HFFc6 (cell line): ENCODE results near the gene C1QC. TPM values are rescaled to one million over a fixed set of nuclear protein-coding genes. Genes with fewer than 3 reads are reported as not detected.
"Not testable (repeated sequence)": the region's sequence is repeated elsewhere in the genome, so short reads cannot be mapped to it uniquely, and the experiment has no call there.

Source experiments
- DNase-seq: peaks from one replicate; pipeline ENCODE4 v3.0.0-alpha.2; 2018
- H3K27ac Mint-ChIP-seq: 2 replicates; pipeline ENCODE4 v1.8.0; 2020; ENCODE audit warnings: mild to moderate bottlenecking, mixed read lengths
- H3K27me3 Mint-ChIP-seq: 2 replicates; pipeline ENCODE4 v1.8.0; 2021; ENCODE audit warnings: mild to moderate bottlenecking, moderate library complexity, mixed read lengths; ENCODE audit not compliant: insufficient read depth
- H3K36me3 Mint-ChIP-seq: 2 replicates; pipeline ENCODE4 v1.8.0; 2021; ENCODE audit warnings: low read depth, mixed read lengths
- H3K4me1 Mint-ChIP-seq: 2 replicates; pipeline ENCODE4 v1.8.0; 2020; ENCODE audit warnings: low read depth, mixed read lengths
- H3K4me3 Mint-ChIP-seq: 2 replicates; pipeline ENCODE4 v1.8.0; 2020; ENCODE audit warnings: mild to moderate bottlenecking, moderate library complexity, mixed read lengths
- H3K9me3 Mint-ChIP-seq: 2 replicates; pipeline ENCODE4 v1.8.0; 2020; ENCODE audit warnings: mild to moderate bottlenecking, mixed read lengths
- CTCF ChIP-seq: fragments of 200-600 bp; sonication (generic); IDR thresholded peaks from 2 replicates; pipeline ENCODE4 v1.5.0; 2021; ENCODE audit warnings: antibody characterized with exemption, mild to moderate bottlenecking
- total RNA-seq, 6 experiments: library from RNA; stranded (reverse); fragmentation: NEBNext Ultra II Directional; extraction: Animal tissue kit (Norgen Biotek cat#: 25700); gene quantifications; 2 replicates in 1 of 6; 3 replicates in 5 of 6; pipeline ENCODE4 v1.2.3, GENCODE V29; 2021

C1QC gene
- total RNA-seq, 6 experiments from 2014 or later: not detected

DNA sequence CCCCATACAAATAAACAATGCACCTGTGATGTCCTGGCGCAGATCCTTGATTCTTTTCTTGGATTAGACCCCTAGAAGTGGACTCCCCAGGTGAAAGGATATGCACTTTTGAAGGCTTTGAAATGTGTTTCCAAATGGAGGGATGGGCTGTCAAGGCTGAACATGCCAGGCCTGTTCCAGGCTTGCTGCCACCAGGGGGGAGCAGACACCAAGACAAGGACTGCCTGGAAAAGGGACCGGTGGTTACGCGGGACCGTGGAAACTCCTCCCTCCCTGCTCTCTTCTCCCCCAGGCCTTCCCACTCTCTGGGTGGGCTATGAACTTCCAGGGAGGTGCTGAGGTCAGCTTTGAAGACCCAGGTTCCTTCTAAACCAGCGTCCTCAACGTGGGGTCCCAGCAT, 22.3 kb downstream of the C1QC start:
- Mint-ChIP-seq H3K27ac (no peak overlapping the region), H3K36me3 (no peaks in the 10 kb centered on the region), H3K4me1 (no peaks in the 10 kb centered on the region), H3K27me3 (peaks cover 62% of the 10 kb centered on the region), H3K9me3 (no peaks in the 10 kb centered on the region), H3K4me3 (no peak overlapping the region)
- peak; percentile 26 for DNase-seq
- peak; percentile 77 for TF ChIP-seq CTCF

DNA sequence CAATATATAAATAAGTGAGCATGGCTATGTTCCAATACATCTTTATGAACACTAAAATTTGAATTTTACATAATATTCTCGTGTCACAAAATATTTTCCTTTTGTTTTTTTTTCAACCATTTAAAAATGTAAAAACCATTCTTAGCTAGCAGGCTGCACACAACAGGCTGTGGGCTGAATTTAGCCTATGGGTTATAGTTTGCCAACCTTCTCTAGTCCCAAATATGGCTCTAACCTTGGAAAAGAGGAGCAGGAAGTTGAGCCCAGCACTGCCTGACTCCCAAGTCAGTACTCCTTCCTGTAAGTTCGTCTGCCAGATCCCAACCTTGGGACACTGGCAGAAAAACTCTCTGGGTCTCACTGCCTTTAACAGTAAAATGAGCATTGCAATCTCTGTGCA, 23.0 kb downstream of the C1QC start:
- H3K4me3 Mint-ChIP-seq: no peak overlapping the region
- H3K27me3 Mint-ChIP-seq: peaks cover 61% of the 10 kb centered on the region
- no peaks in the 10 kb centered on the region for H3K4me1 Mint-ChIP-seq
- TF ChIP-seq CTCF: no peak
- H3K36me3 Mint-ChIP-seq: no peaks in the 10 kb centered on the region
- DNase-seq: no peak
- H3K27ac Mint-ChIP-seq: no peak overlapping the region
- H3K9me3 Mint-ChIP-seq: no peaks in the 10 kb centered on the region

DNA sequence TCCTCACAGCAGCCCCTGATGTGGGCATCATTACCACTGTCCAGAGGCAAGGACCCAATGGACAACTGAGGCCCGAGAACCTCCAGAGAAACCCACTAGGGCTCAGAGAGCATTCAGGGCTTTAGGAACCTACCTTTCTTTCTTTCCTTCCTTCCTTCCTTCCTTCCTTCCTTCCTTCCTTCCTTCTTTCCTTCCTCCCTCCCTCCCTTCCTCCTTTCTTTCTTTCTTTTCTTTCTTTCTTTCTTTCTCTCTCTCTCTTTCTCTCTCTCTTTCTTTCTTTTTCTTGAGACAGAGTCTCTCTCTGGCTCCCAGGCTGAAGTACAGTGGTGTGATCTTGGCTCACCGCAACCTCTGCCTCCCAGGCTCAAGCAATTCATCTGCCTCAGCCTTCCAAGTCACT, 25.4 kb downstream of the C1QC start:
- not testable (repeated sequence) for H3K27ac Mint-ChIP-seq, H3K4me3 Mint-ChIP-seq, DNase-seq, H3K9me3 Mint-ChIP-seq, H3K4me1 Mint-ChIP-seq, H3K36me3 Mint-ChIP-seq
- peaks cover 45% of the 10 kb centered on the region for H3K27me3 Mint-ChIP-seq

- no peak for DNase-seq
- Mint-ChIP-seq H3K4me1 (peaks cover 13% of the 10 kb centered on the region; the same call in 1 of the 2 replicates), H3K36me3 (no peaks in the 10 kb centered on the region), H3K4me3 (no peak overlapping the region), H3K27ac (no peak overlapping the region), H3K9me3 (no peaks in the 10 kb centered on the region), H3K27me3 (peaks cover 41% of the 10 kb centered on the region)
- no peak for TF ChIP-seq CTCF
These were observed 27.0 kb downstream of the C1QC start for GRCh38 chr1:22670352-22670975.

DNA sequence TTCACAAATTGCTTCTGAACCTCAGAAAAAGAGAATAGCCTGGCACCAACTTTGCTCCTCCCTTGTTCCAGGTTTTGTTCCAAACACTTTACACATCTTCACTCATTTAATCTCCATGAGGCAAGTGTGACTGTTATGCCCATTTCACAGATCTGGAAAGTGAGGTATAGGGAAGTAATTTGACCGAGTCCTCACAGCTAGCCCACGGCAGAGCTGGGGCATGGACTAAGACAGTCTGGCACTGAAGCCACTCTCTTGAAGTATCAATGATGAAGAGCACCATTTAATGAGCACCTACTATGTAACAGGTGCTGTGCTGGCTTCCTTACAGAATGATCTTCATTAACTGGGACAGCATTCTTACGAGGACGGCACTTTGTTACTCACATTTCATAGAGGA, 28.6 kb downstream of the C1QC start:
- H3K4me1 Mint-ChIP-seq: peaks cover 13% of the 10 kb centered on the region; the same call in 1 of the 2 replicates
- no peaks in the 10 kb centered on the region for H3K36me3 Mint-ChIP-seq
- no peak overlapping the region for H3K4me3 Mint-ChIP-seq
- no peak overlapping the region for H3K27ac Mint-ChIP-seq
- no peak for TF ChIP-seq CTCF
- H3K9me3 Mint-ChIP-seq: no peaks in the 10 kb centered on the region
- no peak for DNase-seq
- peaks cover 38% of the 10 kb centered on the region for H3K27me3 Mint-ChIP-seq

DNA sequence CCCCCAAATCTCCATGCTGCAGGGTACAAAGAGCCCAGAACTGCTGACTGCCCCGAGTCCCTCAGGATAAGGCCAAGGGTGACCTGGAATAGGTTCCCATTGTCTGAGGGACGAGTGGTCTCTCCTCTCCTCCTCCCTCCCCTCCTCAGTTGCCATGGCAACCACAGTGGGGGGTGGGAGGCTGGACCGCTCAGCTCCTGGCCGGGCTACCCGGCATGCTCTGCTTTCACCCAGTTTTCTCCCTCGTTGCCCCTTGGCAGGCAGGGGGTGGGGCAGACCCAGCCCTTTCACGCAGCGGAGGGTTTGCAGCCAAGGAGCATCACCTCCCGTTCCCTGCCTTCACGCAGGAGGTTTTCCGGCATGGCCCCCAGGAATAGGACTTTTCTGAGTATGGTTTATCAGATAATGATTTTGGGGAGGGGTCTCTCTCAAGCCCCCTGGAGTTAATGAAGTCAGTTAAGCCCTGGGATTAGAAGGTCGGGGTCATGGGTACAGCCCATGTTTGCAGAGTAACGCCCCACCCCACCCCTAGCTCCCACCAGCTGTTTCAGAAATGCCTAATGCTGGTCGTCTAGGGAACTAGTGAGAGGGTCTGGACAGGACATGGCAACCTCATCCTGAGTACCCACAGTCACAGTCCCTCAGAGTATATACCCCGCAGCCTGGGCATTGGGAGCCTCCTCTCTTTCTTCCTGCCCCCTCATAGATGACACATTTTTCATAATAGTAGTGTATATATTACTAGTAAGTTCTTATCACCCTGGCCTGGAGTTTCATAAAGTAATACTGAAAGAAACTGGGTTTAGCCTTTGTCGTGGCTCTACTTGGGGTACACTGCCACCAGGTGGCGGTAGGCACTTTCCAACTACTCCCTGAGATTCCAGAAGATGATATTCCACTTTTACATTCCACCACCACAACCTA, 30.3 kb downstream of the C1QC start:
- H3K4me3 Mint-ChIP-seq: no peak overlapping the region
- peaks cover 27% of the 10 kb centered on the region for H3K27me3 Mint-ChIP-seq
- no peak overlapping the region for H3K27ac Mint-ChIP-seq
- H3K36me3 Mint-ChIP-seq: no peaks in the 10 kb centered on the region
- DNase-seq: peak; percentile 42
- peaks cover 13% of the 10 kb centered on the region; the same call in 1 of the 2 replicates for H3K4me1 Mint-ChIP-seq
- TF ChIP-seq CTCF: peak; percentile 93
- H3K9me3 Mint-ChIP-seq: no peaks in the 10 kb centered on the region
